Endothelial cell of hepatic sinusoid (primary cell): ENCODE data around the gene UBAP1L.
"Not testable (repeated sequence)": the region's sequence is repeated elsewhere in the genome, so short reads cannot be mapped to it uniquely, and the experiment has no call there.

Experiments used
- in situ Hi-C: cut with HindIII; loops from 2 replicates; pipeline ENCODE4 v1.10.0; 2017; ENCODE audit warnings: low sequenced_read_pairs

Gene UBAP1L

GRCh38 chr15:65101411-65101890, 13.5 kb downstream of the UBAP1L start:
- in situ Hi-C loops = loop anchor here (5.0 kb wide), 1 partner anchor 49 kb away; no protein-coding TSS in a partner anchor

DNA sequence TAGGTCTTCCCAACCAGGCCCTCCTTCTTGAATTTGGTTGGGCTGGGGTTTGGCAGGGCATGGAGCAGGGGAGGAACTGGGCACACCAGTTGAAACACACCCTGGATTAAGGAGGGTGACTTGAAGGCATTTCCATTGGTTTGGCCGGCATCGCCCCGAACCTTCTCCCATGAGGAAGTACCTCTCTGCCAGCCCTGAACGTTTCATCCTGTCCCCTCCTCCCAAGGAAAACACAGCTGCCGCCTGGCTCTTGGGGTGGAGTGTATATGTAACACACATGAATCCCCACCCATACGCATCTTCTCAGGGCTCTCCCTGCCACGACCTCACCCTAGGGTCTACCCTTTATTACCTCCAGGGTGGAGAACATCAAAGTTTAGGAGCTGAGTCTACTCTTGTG, 14.6 kb downstream of the UBAP1L start:
- in situ Hi-C loops = loop anchor here (5.0 kb wide), 1 partner anchor 48 kb away; no protein-coding TSS in a partner anchor

DNA sequence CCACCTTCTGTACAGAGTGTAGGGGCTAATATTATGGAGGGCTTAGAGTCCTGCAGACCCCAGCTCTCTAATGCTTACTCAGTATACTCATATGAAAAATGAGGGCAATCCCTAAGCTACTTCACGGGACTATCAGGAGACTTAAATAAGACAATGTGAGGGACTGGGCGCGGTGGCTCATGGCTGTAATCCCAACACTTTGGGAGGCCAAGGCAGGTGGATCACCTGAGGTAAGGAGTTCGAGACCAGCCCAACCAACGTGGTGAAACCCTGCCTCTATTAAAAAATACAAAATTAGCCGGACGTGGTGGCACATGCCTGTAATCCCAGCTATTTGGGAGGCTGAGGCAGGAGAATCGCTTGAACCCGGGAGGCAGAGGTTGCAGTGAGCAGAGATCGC, 15.2 kb downstream of the UBAP1L start:
- in situ Hi-C loops = loop anchor here (5.0 kb wide), 1 partner anchor 48 kb away; no protein-coding TSS in a partner anchor

- in situ Hi-C loops = no loop called here
Measured at GRCh38 chr15:65099336-65099735, 15.7 kb downstream of the UBAP1L start.

DNA sequence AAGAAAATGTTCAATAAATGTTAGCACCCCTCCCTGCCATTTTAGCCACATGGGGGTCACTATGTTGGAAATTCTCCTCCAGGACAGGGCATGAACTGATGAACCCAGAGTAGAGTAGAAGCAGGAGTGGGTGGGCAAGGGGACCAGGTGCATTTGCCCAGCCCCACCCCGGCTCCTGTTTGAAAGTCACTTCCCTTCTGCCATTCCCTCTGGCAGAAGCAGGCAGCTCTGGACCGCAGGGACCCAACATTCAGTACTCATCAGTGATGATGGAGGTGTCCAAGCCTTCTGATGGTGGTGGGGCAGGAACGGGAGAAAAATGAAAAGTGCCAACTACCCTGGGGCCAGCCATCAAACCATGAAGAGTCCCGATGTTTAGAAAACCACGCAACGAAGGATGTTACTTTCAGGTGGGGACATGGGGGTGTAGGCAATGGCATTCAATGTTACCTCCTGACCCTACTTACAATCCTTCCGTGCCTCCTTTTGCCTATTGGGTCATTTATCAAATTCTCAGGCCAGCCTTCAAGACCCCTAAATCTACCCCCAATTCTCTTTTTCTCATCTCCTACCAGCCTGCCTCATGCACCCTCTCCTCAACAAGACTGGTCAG, 17.2 kb downstream of the UBAP1L start:
- in situ Hi-C loops = no loop called here

- in situ Hi-C loops = no loop called here
Measured at GRCh38 chr15:65096481-65097385, 18.3 kb downstream of the UBAP1L start.

DNA sequence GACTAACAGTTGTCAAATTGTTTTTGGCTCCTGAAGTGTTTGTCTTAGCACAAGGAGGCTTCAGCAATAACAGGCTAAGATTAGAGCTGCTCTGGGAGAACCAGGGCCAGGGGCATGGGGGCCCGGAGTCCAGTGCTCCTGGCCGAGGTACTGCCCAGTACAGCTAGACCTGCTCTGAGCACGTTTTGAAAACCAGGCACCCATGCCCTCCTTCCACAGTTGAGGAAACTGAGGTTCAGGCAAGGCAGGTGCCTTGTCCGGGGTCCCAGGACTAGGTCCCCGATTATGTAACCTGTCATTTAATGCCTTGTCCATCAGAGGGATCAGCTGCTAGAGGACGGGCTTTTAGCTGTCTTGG, 19.3 kb downstream of the UBAP1L start:
- in situ Hi-C loops = no loop called here

GRCh38 chr15:65095011-65095746, 19.8 kb downstream of the UBAP1L start:
- in situ Hi-C loops = no loop called here

GRCh38 chr15:65094294-65094995, 20.6 kb downstream of the UBAP1L start:
- in situ Hi-C loops = no loop called here

DNA sequence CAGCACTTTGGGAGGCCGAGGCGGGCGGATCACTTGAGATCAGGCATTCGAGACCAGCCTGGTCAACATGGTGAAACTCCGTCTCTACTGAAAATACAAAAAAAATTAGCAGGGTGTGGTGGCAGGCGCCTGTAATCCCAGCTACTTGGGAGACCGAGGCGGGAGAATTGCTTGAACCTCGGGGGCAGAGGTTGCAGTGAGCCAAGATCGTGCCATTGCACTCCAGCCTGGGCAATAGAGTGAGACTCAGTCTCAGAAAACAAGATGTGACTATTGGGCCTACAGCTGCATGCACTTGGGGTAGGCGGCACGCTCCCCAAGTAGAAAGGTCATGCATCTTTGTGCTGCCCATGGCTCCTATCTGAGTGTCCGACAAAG, 21.2 kb downstream of the UBAP1L start:
- in situ Hi-C loops = not testable (repeated sequence)

GRCh38 chr15:65092911-65093792, 21.8 kb downstream of the UBAP1L start:
- in situ Hi-C loops = no loop called here

- in situ Hi-C loops = no loop called here
Measured at GRCh38 chr15:65091946-65092770, 22.8 kb downstream of the UBAP1L start.

DNA sequence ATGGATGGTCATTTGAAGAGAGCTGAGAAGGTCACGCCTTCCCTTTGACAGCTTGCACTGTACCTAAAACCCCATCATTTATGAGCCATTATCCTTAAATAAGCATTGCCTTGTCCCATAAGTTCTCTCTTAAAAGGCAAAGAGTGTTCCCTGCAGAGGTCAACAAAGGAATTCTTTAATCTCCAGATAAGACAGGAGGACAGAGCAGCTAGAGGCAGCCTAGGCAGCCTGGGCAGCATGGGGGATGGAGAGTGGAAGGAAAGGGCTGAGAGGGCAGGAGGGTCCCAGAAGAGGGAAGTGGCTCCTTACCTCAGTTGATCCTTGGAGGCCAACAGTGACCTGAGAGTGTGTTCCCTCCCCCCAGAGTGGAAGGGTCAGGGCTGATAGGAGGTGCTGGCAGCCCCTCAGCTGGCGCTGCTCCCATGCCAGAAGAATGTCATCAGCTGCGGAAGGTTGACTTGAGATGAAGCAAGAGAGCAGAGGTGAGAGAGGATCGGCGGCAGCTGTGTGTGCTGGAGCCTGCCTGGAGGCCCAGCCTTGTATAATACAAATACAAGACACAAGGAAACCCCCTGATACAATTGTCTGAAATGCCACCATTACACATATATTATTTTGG, 25.7 kb downstream of the UBAP1L start:
- in situ Hi-C loops = no loop called here

- in situ Hi-C loops = no loop called here
Measured at GRCh38 chr15:65088643-65089021, 26.4 kb downstream of the UBAP1L start.

GRCh38 chr15:65087873-65088642, 26.9 kb downstream of the UBAP1L start:
- in situ Hi-C loops = no loop called here

GRCh38 chr15:65087411-65087810, 27.6 kb downstream of the UBAP1L start:
- in situ Hi-C loops = no loop called here

- in situ Hi-C loops = no loop called here
Measured at GRCh38 chr15:65086680-65087111, 28.3 kb downstream of the UBAP1L start.
